HepG2 (cell line): ENCODE results near the gene EHD4.

Experiments
- IRF2 ChIP-seq: IDR thresholded peaks from 2 replicates; pipeline ENCODE4 v1.6.1; 2018; ENCODE audit warnings: missing genetic modification reagents, missing compliant biosample characterization
- POLR2A ChIP-seq, 2 experiments: IDR thresholded peaks; 2 replicates each; pipeline ENCODE4 v1.6.1; 2011; ENCODE audit warnings: low read depth in 2 of 2, low read length in 2 of 2, mild to moderate bottlenecking in 1 of 2, moderate library complexity in 1 of 2; ENCODE audit not compliant: insufficient read depth in 1 of 2
- ZBTB43 ChIP-seq: sonication (generic); formaldehyde crosslinking; conservative IDR thresholded peaks from 2 replicates; pipeline ENCODE4 v1.4.0; 2020; ENCODE audit warnings: missing genetic modification reagents

DNA sequence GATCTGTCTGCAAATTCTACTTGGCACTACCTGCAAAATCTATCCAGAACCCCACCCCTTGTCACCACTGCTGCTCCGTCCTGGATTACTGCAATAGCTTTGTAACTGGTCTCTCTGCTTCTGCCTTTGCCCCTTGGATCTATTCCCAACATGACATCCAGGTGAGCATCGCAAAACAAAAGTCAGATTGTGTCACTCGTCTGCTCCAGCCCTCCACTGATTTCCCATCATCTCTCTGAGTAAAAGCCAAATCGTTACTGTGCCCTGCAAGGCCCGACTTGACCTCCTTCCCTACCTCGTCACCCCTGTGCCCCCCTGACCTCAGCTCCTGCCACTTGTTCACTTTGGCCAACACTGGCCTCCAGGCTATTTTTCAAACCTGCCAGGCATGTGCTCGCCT is 87.9 kb downstream of the EHD4 start:
- TF ChIP-seq IRF2 (CRISPR knock-in tag) (no peak), POLR2A (IDR thresholded peaks at IDR 0.05; ENCODE audit: insufficient read depth in 1 of 2, low read depth in 2 of 2, low read length in 2 of 2) (no peak), ZBTB43 (no peak)
